Stomach smooth muscle (tissue), 2 donors: ENCODE results near the gene PRDX4.
"Not testable (repeated sequence)": the region's sequence is repeated elsewhere in the genome, so short reads cannot be mapped to it uniquely, and the experiment has no call there.

Source experiments
- H3K27ac ChIP-seq: one replicate; pipeline ENCODE4 v1.7.0; 2013; ENCODE audit warnings: mild to moderate bottlenecking, low read length, inconsistent platforms
- H3K27me3 ChIP-seq, 2 donors: one replicate each; pipeline ENCODE4 v1.7.0; 2013; ENCODE audit warnings: low read length in 2 of 2; ENCODE audit not compliant: insufficient read depth in 2 of 2, control insufficient read depth in 1 of 2
- H3K36me3 ChIP-seq, 2 donors: one replicate each; pipeline ENCODE4 v1.7.0; 2013; ENCODE audit warnings: low read length in 2 of 2; ENCODE audit not compliant: control insufficient read depth in 2 of 2, insufficient read depth in 2 of 2
- H3K4me1 ChIP-seq: one replicate; pipeline ENCODE4 v1.7.0; 2013; ENCODE audit warnings: low read length; ENCODE audit not compliant: control insufficient read depth, insufficient read depth
- H3K4me3 ChIP-seq, 2 donors: one replicate each; pipeline ENCODE4 v1.7.0; 2013; ENCODE audit warnings: low read length in 2 of 2
- H3K9ac ChIP-seq, 2 donors: one replicate each; pipeline ENCODE4 v1.7.0; 2013; ENCODE audit warnings: low read length in 2 of 2, mild to moderate bottlenecking in 1 of 2
- H3K9me3 ChIP-seq, 2 donors: one replicate each; pipeline ENCODE4 v1.7.0; 2013; ENCODE audit warnings: low read length in 2 of 2; ENCODE audit not compliant: control insufficient read depth in 2 of 2
- donor health status: healthy.
- donor health status: Pancreatic carcinoma.

The PRDX4 gene

DNA sequence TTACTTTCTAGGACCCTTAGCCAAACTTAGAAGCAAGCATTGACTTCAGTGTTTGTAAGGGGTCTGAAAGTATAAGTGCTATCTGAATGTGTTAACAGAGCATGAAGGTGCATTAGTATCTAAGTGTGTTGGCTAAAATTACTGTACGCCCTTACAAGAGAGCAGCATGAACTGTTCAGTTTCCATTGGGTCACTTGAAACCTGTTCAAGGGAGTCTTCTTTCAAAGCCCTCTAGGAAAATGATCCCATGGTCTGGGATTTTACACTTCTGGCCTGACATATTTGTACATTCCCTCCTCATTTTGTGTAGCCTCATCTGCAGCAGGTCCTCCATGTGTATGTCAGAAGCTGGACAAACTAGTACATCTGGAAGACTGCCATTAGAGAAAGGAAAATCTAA, 3.2 kb downstream of the PRDX4 start:
- H3K4me3 ChIP-seq, result no peak overlapping the region
- no peak overlapping the region for H3K9ac ChIP-seq
- H3K27ac ChIP-seq, result no peak overlapping the region
- no peaks in the 10 kb centered on the region for H3K27me3 ChIP-seq
- H3K9me3 ChIP-seq, result no peaks in the 10 kb centered on the region
- no peaks in the 10 kb centered on the region for H3K36me3 ChIP-seq
- H3K4me1 ChIP-seq, result no peaks in the 10 kb centered on the region

DNA sequence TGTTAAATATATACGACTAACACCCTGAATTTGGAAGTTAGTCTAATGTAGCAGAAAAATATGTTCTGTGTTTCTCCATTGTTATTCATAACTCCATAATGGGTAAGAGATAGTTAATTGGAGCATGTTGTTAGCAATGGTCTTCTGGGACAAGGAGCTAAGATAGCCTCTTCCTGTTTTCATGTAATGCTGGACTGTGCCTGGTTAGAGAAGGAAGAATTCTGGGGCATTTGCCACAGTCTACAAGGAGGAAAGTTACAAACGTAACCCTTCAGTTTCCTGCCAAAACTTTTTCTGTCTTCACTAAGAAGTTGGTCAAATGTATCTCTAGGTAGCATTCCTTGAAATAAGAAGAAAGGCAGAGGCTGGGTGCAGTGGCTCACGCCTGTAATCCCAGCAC, 5.8 kb downstream of the PRDX4 start:
- Histone ChIP-seq H3K27ac (no peak overlapping the region), H3K4me3 (no peak overlapping the region), H3K9ac (no peak overlapping the region), H3K4me1 (no peaks in the 10 kb centered on the region), H3K27me3 (no peaks in the 10 kb centered on the region), H3K36me3 (peaks cover 0 to 6% of the 10 kb centered on the region in 2 donors), H3K9me3 (no peaks in the 10 kb centered on the region)

DNA sequence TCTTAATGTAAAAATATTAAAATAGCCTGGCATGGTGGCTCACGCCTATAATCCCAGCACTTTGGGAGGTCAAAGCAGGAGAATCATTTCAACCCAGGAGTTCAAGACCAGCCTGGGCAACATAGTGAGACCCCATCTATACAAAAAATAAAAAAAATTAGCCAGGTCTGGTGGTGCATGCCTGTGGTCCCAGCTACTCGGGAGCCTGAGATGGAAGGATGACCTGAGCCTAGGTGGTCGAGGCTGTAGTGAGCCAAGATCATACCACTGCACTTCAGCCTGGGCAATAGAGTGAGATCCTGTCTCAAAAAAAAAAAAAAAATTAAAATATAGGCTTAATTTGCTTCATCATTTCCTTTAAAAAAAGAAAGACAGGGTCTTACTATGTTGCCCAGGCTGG, 9.2 kb downstream of the PRDX4 start:
- H3K9me3 ChIP-seq, H3K36me3 ChIP-seq: not testable (repeated sequence)

DNA sequence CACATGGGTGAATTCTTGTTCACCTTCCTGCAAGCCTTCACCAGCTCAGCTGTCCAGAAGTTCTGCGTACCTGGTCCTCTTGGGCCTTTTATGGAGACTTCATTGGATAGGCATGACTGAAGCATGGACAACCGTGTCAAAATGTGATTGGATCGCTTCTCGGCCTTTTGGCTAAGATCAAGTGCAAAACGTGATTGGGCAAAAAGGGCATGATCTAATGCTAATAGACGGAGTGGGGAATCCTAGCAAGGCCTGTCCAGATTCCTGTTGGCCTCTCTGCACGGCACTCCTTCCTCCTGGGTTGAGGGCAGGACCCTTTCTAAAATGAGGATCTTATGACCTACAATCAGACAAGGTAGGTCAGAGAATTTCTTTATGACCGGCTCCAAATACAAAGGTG, 24.9 kb downstream of the PRDX4 start:
- H3K27me3 ChIP-seq, result peaks cover 0 to 3% of the 10 kb centered on the region in 2 donors
- H3K27ac ChIP-seq, result no peak overlapping the region
- no peaks in the 10 kb centered on the region for H3K36me3 ChIP-seq
- no peaks in the 10 kb centered on the region for H3K9me3 ChIP-seq
- H3K4me3 ChIP-seq, result no peak overlapping the region
- no peak overlapping the region for H3K9ac ChIP-seq
- no peaks in the 10 kb centered on the region for H3K4me1 ChIP-seq

More for the DNA sequence above, 9.2 kb downstream of the PRDX4 start:
- not testable (repeated sequence) for H3K4me1 ChIP-seq, H3K27me3 ChIP-seq, H3K9ac ChIP-seq, H3K27ac ChIP-seq, H3K4me3 ChIP-seq

DNA sequence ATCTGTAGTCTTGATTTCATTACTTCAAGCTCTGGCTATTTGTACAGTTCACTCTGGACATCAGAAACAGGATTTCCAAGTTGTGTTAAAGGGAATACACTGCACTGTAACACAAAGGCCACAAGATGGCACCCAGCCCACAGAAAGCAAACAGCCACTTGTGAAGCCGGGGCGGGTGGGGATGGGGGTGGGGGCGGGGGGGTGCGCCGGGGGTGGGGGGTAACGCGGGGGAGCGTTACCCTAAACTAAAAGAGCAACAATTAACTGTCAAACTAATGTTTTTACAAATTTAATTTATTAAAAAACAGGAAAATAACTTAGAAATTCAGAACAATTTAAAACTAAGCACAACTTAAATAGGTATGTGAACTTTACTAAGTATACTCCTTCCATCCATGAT, 27.3 kb downstream of the PRDX4 start:
- Histone ChIP-seq H3K4me1 (no peaks in the 10 kb centered on the region), H3K36me3 (no peaks in the 10 kb centered on the region), H3K9ac (no peak overlapping the region), H3K27ac (no peak overlapping the region), H3K9me3 (no peaks in the 10 kb centered on the region), H3K27me3 (no peaks in the 10 kb centered on the region), H3K4me3 (no peak overlapping the region)

DNA sequence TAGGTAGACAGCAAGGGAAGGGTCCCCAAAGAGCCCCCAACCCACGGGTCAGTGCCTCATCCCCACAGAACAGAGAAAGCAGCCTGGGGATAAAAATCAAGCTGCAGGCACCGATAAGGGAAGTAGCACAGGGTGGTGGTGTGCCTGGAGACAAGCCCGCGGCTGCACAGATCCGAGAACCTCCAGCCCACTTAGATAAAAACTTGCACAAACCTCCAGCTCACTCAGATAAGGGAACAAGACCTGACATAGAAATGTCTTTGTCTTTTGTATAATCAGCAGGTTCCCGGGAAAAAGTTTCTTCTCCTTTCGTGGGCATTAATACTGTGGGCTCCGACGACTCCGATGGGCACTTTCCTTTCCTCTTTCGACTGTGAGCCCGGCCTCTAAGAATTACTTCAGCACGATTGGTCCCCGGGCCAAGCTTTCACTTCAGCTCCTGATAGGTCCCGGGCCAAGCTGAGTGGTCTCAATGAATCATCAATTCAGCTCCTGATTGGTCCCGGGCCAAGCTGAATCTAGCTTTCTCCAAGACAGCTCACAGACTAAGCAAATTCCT, 32.4 kb downstream of the PRDX4 start:
- Histone ChIP-seq H3K27me3 (no peaks in the 10 kb centered on the region), H3K27ac (no peak overlapping the region), H3K36me3 (peaks cover 6 to 8% of the 10 kb centered on the region in 2 donors), H3K9ac (no peak overlapping the region), H3K9me3 (no peaks in the 10 kb centered on the region), H3K4me1 (no peaks in the 10 kb centered on the region), H3K4me3 (no peak overlapping the region)

DNA sequence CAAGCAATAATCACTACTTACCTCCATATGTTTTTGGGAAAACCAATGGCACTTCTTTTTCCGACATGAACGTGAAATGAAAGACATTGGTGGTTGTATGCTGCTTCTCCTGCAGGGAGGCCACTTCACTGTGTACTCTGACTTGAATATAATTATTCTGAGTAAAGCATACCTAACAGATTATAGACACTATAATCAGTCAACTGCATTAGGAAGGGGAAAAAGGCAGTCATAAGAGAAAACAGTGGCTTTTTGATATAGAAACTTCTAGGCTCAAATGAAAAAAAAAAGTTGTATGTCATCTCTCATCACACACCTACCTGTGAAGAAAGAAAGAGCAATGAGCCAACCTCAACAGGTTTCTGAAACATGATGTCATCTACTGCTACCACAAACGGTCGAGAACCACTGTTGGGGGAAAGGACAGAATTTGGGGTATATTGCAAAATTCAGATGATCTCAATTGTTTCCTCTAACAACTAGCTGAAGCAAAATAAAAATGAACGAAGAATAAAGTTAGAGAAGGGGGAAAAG, 37.4 kb downstream of the PRDX4 start:
- Histone ChIP-seq H3K4me3 (no peak overlapping the region), H3K9me3 (no peaks in the 10 kb centered on the region), H3K9ac (no peak overlapping the region), H3K4me1 (no peaks in the 10 kb centered on the region), H3K27me3 (no peaks in the 10 kb centered on the region), H3K27ac (no peak overlapping the region), H3K36me3 (peaks cover 11% of the 10 kb centered on the region in 2 donors)

DNA sequence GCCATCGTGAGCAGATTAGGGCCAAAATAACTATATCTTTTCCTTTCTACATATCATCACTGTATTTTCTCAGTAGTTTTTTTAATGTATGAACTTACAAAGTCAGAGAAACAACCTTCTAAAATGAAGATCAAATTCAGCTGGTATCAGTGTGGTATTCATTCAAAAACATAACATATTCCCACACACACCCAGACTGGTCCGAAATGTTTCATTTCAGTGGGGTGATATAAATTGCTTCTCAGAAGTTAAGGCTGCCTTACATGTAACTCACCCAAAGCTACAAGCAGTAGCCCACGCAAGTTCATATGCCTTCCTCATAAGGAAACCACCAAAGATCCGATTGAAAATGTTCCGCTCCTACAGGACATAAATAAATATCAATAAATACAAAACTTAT, 37.9 kb downstream of the PRDX4 start:
- H3K36me3 ChIP-seq, result peaks cover 11% of the 10 kb centered on the region in 2 donors
- H3K9me3 ChIP-seq, result no peaks in the 10 kb centered on the region
- no peak overlapping the region for H3K4me3 ChIP-seq
- H3K9ac ChIP-seq, result no peak overlapping the region
- no peaks in the 10 kb centered on the region for H3K27me3 ChIP-seq
- no peaks in the 10 kb centered on the region for H3K4me1 ChIP-seq
- H3K27ac ChIP-seq, result no peak overlapping the region

DNA sequence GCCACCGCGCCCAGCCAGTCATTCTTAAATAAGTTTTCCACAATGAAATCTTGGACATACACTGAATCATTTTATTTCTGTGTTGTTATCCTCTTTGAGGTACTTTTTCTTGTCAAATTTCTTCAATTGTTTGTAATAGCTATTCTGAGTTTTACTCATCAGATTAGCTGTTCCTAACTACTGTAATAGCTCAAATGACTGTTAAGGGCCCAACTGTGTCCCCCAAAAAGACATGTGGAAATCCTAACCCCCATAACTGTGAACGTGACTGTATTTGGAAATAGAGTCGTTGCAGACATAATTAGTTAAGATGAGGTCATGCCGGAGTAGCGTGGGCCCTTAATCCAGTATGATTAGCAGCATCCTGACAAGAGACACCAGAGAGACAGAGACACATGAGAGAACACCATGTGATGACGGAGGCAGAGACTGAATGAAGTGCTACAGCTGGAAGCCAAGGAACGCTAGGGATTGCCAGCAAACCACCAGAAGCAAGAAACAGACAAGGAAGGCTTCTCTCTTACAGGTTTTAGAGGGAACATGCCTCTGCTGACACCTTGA, 52.9 kb downstream of the PRDX4 start:
- Histone ChIP-seq H3K36me3 (peaks cover 9 to 10% of the 10 kb centered on the region in 2 donors), H3K4me1 (no peaks in the 10 kb centered on the region), H3K9ac (no peak overlapping the region), H3K27ac (no peak overlapping the region), H3K27me3 (no peaks in the 10 kb centered on the region), H3K4me3 (no peak overlapping the region), H3K9me3 (no peaks in the 10 kb centered on the region)

DNA sequence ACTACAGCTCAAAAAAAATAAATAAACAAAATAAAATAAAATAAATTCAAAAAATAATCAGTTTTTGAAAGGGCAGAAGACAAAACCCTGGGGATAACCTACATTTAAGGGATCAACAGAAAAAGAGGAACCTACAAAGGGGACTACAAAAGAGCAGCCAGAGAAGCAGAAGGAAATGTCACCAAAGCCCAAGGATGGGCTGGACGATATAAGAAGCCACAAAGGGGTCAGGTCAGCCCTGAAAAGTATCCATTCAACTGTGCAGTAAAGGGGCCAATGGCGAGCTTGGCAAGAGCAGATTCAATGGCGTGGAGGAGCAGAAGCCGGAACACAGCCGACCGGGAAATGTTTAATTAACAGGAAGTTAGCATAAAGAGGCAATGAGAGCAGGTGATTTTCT, 58.9 kb downstream of the PRDX4 start:
- Histone ChIP-seq H3K36me3 (peaks cover 5 to 13% of the 10 kb centered on the region in 2 donors), H3K9ac (no peak overlapping the region), H3K4me3 (no peak overlapping the region), H3K4me1 (no peaks in the 10 kb centered on the region), H3K27ac (no peak overlapping the region), H3K27me3 (peaks cover 0 to 2% of the 10 kb centered on the region in 2 donors), H3K9me3 (no peaks in the 10 kb centered on the region)

DNA sequence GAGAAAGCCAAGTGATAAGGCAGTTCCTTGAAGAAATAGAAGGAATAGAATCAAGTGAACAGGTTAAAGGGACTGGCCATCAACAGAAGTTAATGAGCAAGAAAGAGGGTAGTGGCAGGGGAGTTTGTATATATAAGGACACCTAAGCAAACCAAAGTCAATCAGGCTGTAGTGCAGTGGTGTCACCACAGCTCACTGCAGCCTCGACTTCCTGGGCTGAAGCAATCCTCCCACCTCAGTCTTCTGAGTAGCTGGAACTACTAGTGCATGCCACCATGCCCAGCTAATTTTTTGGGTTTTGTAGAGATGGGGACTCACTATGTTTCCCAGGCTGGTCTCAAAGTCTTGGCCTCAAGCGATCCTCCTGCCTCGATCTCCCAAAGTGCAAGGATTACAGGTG, 59.9 kb downstream of the PRDX4 start:
- Histone ChIP-seq H3K9me3 (no peaks in the 10 kb centered on the region), H3K27ac (no peak overlapping the region), H3K9ac (no peak overlapping the region), H3K36me3 (peaks cover 5 to 13% of the 10 kb centered on the region in 2 donors), H3K27me3 (peaks cover 0 to 2% of the 10 kb centered on the region in 2 donors), H3K4me3 (no peak overlapping the region), H3K4me1 (no peaks in the 10 kb centered on the region)
